ENCODE data around the gene KLHL3. TPM values are rescaled to one million over a fixed set of nuclear protein-coding genes. Genes with fewer than 3 reads are reported as not detected.

Gene KLHL3
- total and polyA plus RNA-seq, 2 donors (not counting 3 experiments of a cell fraction or from before 2014, with no cell fraction given) = 8.8 to 13.6 TPM

GRCh38 chr5:137609127-137609526, 126.8 kb downstream of the KLHL3 start:
- DNase-seq (ENCODE audit: low read depth, low spot score) = no peak
- Histone ChIP-seq H3K9ac (replicated peaks; ENCODE audit: extremely low read depth, insufficient read depth, low read length) (no peak overlapping the region), H3K4me1 (ENCODE audit: control insufficient read depth, extremely low read depth, insufficient read depth, low read length) (no peaks in the 10 kb centered on the region), H4K20me1 (replicated peaks; ENCODE audit: control insufficient read depth, extremely low read depth, insufficient read depth, low read length) (no peaks in the 10 kb centered on the region), H3K4me3 (replicated peaks in 1 of 3; ENCODE audit: insufficient read depth in 1 of 3, low read depth in 1 of 3, low read length in 3 of 3) (no peak overlapping the region), H3K4me2 (ENCODE audit: insufficient read depth, low read length) (no peak overlapping the region), H3K79me2 (ENCODE audit: control insufficient read depth, insufficient read depth, low read length) (no peaks in the 10 kb centered on the region), H3K27ac (ENCODE audit: insufficient read depth, low read depth, low read length) (no peak overlapping the region), H3K9me1 (replicated peaks; ENCODE audit: control insufficient read depth, extremely low read depth, insufficient read depth, low read length) (no peaks in the 10 kb centered on the region), H3K27me3 (ENCODE audit: control insufficient read depth in 2 of 2, insufficient read depth in 2 of 2, low read length in 2 of 2) (peaks cover 22 to 27% of the 10 kb centered on the region in 2 experiments), H2AFZ (ENCODE audit: low read depth, low read length) (no peak overlapping the region), H3K36me3 (ENCODE audit: control insufficient read depth in 2 of 2, extremely low read depth in 1 of 2, insufficient read depth in 2 of 2, low read length in 2 of 2) (no peaks in the 10 kb centered on the region), H3K9me3 (replicated peaks; ENCODE audit: control insufficient read depth, insufficient read depth, low read length) (no peaks in the 10 kb centered on the region)
- ChIA-PET CTCF (no interaction called here), POLR2A (no interaction called here)
- FAIRE-seq = no peak
- BruUV-seq (replicated peaks) = no TSS peak
- dilution Hi-C loops (cut with MboI; ENCODE audit: extremely low pct_ligation_motif_present, low sequenced_read_pairs) = no loop called here
- TF ChIP-seq GATA2 (IDR thresholded peaks at IDR 0.05; ENCODE audit: insufficient read depth, insufficient read length, low read depth, low read length) (no peak), MYC (IDR thresholded peaks at IDR 0.05; ENCODE audit: low read depth, low read length) (no peak), CTCF (IDR thresholded peaks at IDR 0.05; ENCODE audit: extremely low read depth in 1 of 2, insufficient read depth in 1 of 2, low read depth in 1 of 2, low read length in 2 of 2) (no peak), FOS (IDR thresholded peaks at IDR 0.05; ENCODE audit: borderline replicate concordance, insufficient read depth, low read length) (no peak), EZH2 (IDR thresholded peaks at IDR 0.05; ENCODE audit: borderline replicate concordance, low read depth, low read length, severe bottlenecking) (no peak), POLR2A (IDR thresholded peaks at IDR 0.05; ENCODE audit: low read depth, low read length) (no peak), JUN (IDR thresholded peaks at IDR 0.05; ENCODE audit: borderline replicate concordance, insufficient read depth, insufficient read length, low read depth) (no peak), POLR2AphosphoS5 (IDR thresholded peaks at IDR 0.05; ENCODE audit: insufficient read depth, low read depth, low read length) (no peak)
- TF ChIP-seq, protein P1, sequence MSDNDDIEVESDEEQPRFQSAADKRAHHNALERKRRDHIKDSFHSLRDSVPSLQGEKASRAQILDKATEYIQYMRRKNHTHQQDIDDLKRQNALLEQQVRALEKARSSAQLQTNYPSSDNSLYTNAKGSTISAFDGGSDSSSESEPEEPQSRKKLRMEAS (IDR thresholded peaks at IDR 0.05; ENCODE audit: insufficient read depth, insufficient read length) = no peak
- intact Hi-C loops (cut with micrococcal nuclease) = no loop called here

Data from endothelial cell of umbilical vein (primary cell).